ENCODE data around the gene ADORA1.

Gene ADORA1

GRCh38 chr1:203187304-203187685, 59.8 kb downstream of the ADORA1 start:
- intact Hi-C loops (cut with DNase I) = no loop called here
- peak in 2 of 42 donors; percentile 6 to 33 for DNase-seq

DNA sequence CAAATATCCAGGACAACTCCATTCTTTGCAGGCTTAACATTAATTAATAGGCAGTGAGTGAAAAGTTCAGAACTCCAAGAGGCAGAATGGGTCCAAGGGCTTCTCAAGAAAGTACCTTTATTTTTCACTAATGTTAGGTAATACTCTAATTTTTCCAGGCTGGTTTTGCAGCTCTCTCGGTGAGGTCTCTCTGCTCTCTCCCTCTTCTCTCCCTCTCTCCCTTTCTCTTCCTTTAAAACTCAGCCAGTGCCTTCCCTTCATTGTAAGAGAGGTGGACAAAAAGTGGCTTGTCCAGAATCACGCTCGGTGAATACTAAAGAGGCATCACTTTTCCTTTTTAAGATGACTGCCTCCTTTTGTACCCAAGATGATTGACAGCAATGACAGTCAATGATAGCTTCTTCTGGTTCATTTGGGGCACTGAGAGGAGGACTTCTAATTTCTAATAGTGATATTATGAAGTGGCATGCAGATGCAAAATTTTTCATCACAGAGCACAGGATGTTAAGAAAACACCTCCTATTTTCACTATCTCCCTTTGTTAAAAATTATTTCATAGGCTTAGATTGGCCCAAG, 60.3 kb downstream of the ADORA1 start:
- intact Hi-C loops (cut with DNase I) = no loop called here
- peak in 1 of 42 donors; percentile 34 for DNase-seq

- intact Hi-C loops (cut with DNase I) = no loop called here
- DNase-seq = no peak
Observed at GRCh38 chr1:203188686-203189232, 61.2 kb downstream of the ADORA1 start.

DNA sequence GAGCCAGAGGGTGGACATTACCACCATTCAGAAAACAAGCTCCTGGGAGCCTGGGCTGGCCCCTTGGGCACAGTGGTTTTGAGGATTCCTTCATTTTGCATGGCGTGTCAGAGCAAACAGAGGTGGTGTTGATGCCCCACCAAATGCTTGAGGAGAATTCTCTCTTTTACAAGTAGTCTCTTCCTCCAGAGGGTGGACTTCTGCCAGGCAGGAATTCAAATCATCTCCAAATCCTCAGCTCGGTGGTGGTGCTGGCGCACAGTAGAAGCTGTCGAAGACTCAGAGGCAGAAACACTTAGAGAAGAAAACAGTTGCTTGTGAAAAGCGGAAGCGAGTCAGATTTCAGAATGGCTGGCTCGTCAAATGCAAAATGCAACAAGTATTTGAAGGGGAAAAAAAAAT, 62.4 kb downstream of the ADORA1 start:
- peak in 2 of 42 donors; percentile 10 to 26 for DNase-seq
- intact Hi-C loops (cut with DNase I) = no loop called here

- intact Hi-C loops (cut with DNase I) = no loop called here
- no peak for DNase-seq
Observed at GRCh38 chr1:203190949-203191348, 63.4 kb downstream of the ADORA1 start.

GRCh38 chr1:203196371-203196770, 68.8 kb downstream of the ADORA1 start:
- intact Hi-C loops (cut with DNase I) = no loop called here
- DNase-seq = no peak

GRCh38 chr1:203197625-203198024, 70.1 kb downstream of the ADORA1 start:
- intact Hi-C loops (cut with DNase I) = no loop called here
- DNase-seq = no peak

DNA sequence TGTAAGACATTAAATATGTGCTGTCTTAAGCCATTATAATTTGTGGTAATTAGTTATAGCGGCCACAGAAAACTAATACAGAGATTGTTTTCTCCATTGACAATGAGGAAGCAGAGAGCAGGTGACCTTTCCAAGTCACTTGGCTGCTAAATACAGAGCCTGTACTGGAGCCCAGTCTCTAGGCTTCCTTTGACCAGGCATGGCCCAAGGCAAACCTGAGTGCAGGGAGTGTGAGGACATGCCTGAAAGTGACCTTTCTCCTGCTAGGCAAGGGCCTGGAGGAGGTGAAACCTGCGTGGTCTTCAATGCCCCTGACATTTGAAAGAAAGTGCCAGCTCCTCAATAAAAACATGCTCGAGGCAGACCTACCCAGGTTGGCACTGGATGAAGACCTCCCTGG, 71.5 kb downstream of the ADORA1 start:
- intact Hi-C loops (cut with DNase I) = no loop called here
- DNase-seq = no peak

DNA sequence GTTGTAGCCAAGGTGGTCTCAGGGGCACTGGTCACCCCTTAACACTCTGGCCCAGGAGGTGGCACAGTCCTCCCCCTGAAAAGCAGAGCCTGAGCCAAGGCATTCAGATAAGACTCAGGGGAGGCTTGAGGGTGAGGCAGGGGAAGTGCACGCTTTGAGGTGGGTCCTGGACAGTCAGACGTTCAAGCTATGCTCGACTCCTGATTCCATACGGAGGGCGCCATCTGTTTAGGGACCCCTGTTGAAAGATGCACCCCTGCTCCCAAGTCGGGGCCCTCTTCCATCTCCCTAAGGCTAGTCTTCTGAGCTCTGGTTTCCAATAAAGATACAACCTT, 71.9 kb downstream of the ADORA1 start:
- no peak for DNase-seq
- intact Hi-C loops (cut with DNase I) = no loop called here

DNA sequence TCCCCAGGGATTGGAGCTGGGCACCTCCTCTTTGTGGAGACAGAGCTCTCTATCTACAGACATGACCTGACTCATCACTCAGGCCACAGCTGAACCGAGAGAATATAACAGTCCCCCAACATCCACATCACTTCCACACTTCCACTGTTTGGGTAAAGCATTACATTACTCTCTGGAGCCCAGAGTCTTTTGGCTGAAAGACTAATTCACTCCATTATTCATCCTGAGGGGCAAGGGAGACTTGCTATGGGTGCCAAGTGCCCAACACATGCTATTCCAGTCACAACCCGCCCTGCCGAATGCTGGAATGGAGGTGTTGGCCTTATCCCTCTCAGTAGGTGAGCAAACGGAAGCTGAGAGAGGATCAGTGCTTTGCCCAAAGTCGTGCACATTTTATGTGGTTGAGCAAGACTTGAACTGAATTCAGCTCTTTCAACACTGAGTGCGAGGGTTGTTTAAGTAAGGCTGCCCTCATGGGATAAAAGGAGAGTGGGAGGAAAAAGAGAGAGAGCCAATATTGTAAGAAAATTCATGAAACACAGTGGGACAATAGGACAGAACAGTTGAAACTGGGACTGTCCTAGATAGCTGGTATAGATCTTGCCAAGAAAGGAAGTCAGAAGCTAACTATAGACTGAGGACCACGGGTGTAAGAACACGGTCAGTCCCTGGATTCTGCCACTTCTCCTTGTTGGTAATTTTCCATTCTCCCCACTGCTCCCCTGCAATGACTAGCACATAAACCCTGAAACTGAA, 72.5 kb downstream of the ADORA1 start:
- intact Hi-C loops (cut with DNase I) = no loop called here

GRCh38 chr1:203200916-203201315, 73.4 kb downstream of the ADORA1 start:
- DNase-seq = peak in 1 of 42 donors; percentile 22
- intact Hi-C loops (cut with DNase I) = no loop called here

More for the DNA sequence above, 72.5 kb downstream of the ADORA1 start:
- peak in 6 of 42 donors; percentile 30 to 79 (median 49) for DNase-seq

GRCh38 chr1:203201516-203202205, 74.1 kb downstream of the ADORA1 start:
- intact Hi-C loops (cut with DNase I) = no loop called here
- peak in 1 of 42 donors; percentile 12 for DNase-seq

- DNase-seq = peak in 5 of 42 donors; percentile 32 to 69 (median 34)
- intact Hi-C loops (cut with DNase I) = no loop called here
Observed at GRCh38 chr1:203202431-203203245, 75.1 kb downstream of the ADORA1 start.

DNA sequence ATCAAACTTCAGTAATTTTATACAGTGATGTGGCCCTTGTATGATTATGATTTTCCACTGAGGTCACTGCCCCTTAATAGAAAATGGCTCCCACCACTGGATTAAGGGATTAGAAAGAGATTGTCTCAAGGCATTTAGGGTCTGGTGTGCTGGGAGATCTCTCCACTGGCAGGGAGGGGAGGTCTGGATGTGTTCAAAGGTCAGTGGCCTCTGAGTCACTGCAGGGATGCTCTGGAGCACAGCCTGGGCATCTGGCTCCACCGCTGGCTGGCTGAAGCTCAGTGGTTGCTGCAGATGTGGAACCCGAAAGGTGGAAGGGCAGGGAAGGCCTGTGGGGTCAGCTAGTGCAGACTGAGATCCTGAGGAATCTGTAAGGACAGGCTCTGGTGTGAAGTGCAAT, 77.2 kb downstream of the ADORA1 start:
- intact Hi-C loops (cut with DNase I) = no loop called here
- DNase-seq = no peak

DNA sequence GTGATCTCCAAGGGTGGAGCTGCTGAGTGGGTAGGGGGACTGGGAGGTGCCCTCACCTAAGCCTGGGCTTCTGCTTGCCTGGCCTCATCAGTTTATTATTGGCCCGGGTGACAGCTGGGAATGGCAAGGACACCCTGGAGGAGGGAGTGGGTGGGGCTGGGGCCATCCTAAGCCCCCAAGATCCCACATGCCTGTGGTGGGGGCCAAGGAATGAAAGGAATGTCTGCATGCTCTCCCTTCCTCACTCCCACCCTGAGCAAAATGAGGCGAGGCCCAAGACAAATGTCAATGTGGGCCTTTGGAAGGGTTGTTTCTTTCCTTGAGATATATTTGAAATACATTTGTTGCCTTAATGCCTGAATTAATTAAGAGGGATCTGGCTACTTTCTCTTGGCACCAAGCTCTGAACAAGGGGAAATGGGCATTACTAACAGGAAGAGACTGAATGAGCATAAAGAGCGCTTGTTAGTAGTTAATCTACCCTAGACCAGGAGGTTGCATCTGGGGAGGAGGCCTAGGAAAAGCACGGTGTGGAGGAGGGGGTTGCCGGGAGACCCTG, 78.7 kb downstream of the ADORA1 start:
- no peak for DNase-seq
- intact Hi-C loops (cut with DNase I) = no loop called here

- no peak for DNase-seq
- intact Hi-C loops (cut with DNase I) = no loop called here
Observed at GRCh38 chr1:203207751-203208150, 80.2 kb downstream of the ADORA1 start.

DNA sequence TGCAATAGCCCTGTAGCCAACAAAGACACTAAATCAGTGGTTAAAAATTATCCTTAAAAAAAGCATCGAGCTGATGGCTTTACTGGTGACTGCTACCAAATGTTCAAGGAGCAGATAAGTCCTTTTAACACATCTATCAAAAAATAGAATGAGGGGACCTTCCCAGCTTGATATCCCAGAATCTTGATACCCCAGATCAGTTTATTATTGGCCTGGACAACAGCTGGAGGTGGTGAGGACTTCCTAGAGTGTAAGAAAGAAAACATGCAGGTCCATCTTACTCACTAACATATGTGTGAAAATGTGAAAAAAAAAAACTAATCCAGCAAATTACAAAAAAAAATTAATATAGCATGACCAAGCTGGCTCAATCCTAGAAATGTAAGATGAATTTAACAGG, 80.7 kb downstream of the ADORA1 start:
- intact Hi-C loops (cut with DNase I) = no loop called here
- DNase-seq = no peak

- intact Hi-C loops (cut with DNase I) = no loop called here
- no peak for DNase-seq
Observed at GRCh38 chr1:203210350-203210749, 82.8 kb downstream of the ADORA1 start.

GRCh38 chr1:203210988-203211387, 83.5 kb downstream of the ADORA1 start:
- intact Hi-C loops (cut with DNase I) = no loop called here
- no peak for DNase-seq

Measured in head of caudate nucleus (tissue), 42 donors.